HepG2 (cell line): Measurements from ENCODE around the gene MS4A13. TPM values are rescaled to one million over a fixed set of nuclear protein-coding genes. Genes with fewer than 3 reads are reported as not detected.

Experiments used
- ATAC-seq: fragments of 200-7000 bp; cut with Tn5 transposase; 3 replicates; pipeline ENCODE4 v1.9.1; 2020; ENCODE audit warnings: mild to moderate bottlenecking, moderate library complexity
- Bru-seq: library from RNA; stranded (reverse); fragments of 400-500 nt; gene quantifications from one replicate; lab custom pipeline; 2021; lab: Mats Ljungman, UMichigan
- BruChase-seq, 2 experiments: library from RNA; stranded (reverse); fragments of 400-500 nt; gene quantifications; one replicate each; lab custom pipeline; 2021; lab: Mats Ljungman, UMichigan
- BruUV-seq: library from RNA; stranded (reverse); fragments of 400-500 nt; replicated peaks from 2 replicates; lab custom pipeline; 2021; lab: Mats Ljungman, UMichigan
- CTCF ChIA-PET: fragments of 300-600 bp; formaldehyde crosslinking; extraction: SDS; loops from one replicate; lab custom pipeline; 2021; ENCODE audit warnings: low total read pairs, inconsistent platforms, low intra/inter-chr PET ratio; lab: Yijun Ruan, JAX
- POLR2A ChIA-PET: fragments of 350-600 bp; sonication (Branson Sonifier 250); formaldehyde crosslinking; loops from one replicate; lab custom pipeline; 2020; ENCODE audit warnings: antibody characterized with exemption, inconsistent platforms; lab: Yijun Ruan, JAX
- DNase-seq: peaks from one replicate; pipeline ENCODE4 v3.0.0-alpha.2; 2015; ENCODE audit warnings: low spot score
- FAIRE-seq: peaks from 3 replicates; lab custom pipeline; 2011; peaks lifted over from hg19 to GRCh38; lab: Jason Lieb, UNC
- H2AFZ ChIP-seq: one replicate; pipeline ENCODE4 v1.6.1; 2011; ENCODE audit warnings: low read length, inconsistent platforms
- H3K27ac ChIP-seq: fragments of 300-600 bp; 3 replicates; pipeline ENCODE4 v1.8.0; 2011; ENCODE audit warnings: mixed run types, mild to moderate bottlenecking, mixed read lengths, low read length, inconsistent platforms; ENCODE audit not compliant: insufficient read depth; ENCODE audit errors: extremely low read length
- H3K27me3 ChIP-seq, 2 experiments: fragments of 200-600 bp in 1 of 2; 2 replicates in 1 of 2; 3 replicates in 1 of 2; pipeline versions ENCODE4 v1.6.0 to v1.8.0; 2011; ENCODE audit warnings: low read length in 2 of 2, mild to moderate bottlenecking in 2 of 2, moderate library complexity in 2 of 2, inconsistent platforms in 1 of 2; ENCODE audit not compliant: insufficient read depth in 2 of 2, control insufficient read depth in 1 of 2
- H3K36me3 ChIP-seq, 2 experiments: fragments of 200-600 bp in 1 of 2; replicated peaks in 1 of 2; 2 replicates in 1 of 2; 3 replicates in 1 of 2; pipeline versions ENCODE4 v1.5.1 to v1.8.0; 2011; ENCODE audit warnings: low read length in 2 of 2, inconsistent platforms in 1 of 2; ENCODE audit not compliant: insufficient read depth in 2 of 2, control insufficient read depth in 1 of 2
- H3K4me1 ChIP-seq: 2 replicates; pipeline ENCODE4 v1.5.1; 2012; ENCODE audit warnings: low read length, inconsistent platforms; ENCODE audit not compliant: insufficient read depth
- H3K4me2 ChIP-seq: 2 replicates; pipeline ENCODE4 v1.6.0; 2011; ENCODE audit warnings: low read depth, low read length, inconsistent platforms
- H3K4me3 ChIP-seq, 3 experiments: fragments of 200-600 bp in 1 of 3; sonication (generic), shearing (Covaris generic) in 1 of 3; replicated peaks in 1 of 3; 2 replicates each; pipeline ENCODE4 v1.5.1; 2011 to 2016; ENCODE audit warnings: low read length in 3 of 3, inconsistent platforms in 2 of 3, low read depth in 2 of 3, mild to moderate bottlenecking in 2 of 3, control low read depth in 1 of 3, mixed read lengths in 1 of 3; ENCODE audit not compliant: insufficient read depth in 1 of 3
- H3K79me2 ChIP-seq: one replicate; pipeline ENCODE4 v1.6.1; 2011; ENCODE audit warnings: low read length, inconsistent platforms; ENCODE audit not compliant: insufficient read depth
- H3K9ac ChIP-seq: 2 replicates; pipeline ENCODE4 v1.6.0; 2011; ENCODE audit warnings: mild to moderate bottlenecking, low read depth, low read length, inconsistent platforms; ENCODE audit not compliant: insufficient read depth
- H3K9me3 ChIP-seq: 2 replicates; pipeline ENCODE4 v1.5.1; 2012; ENCODE audit warnings: mild to moderate bottlenecking, low read length
- H4K20me1 ChIP-seq: 2 replicates; pipeline ENCODE4 v1.6.0; 2011; ENCODE audit warnings: inconsistent platforms, mild to moderate bottlenecking, low read length, moderate library complexity; ENCODE audit not compliant: insufficient read depth
- CREB1 ChIP-seq, 2 experiments: fragments of 450-650 bp in 1 of 2; IDR thresholded peaks; 2 replicates each; pipeline ENCODE4 v1.6.1; 2016 to 2017; ENCODE audit warnings: control low read depth in 1 of 2, mild to moderate bottlenecking in 1 of 2, missing compliant biosample characterization in 1 of 2, missing genetic modification characterization in 1 of 2
- KDM4B ChIP-seq: sonication (generic); formaldehyde crosslinking; IDR thresholded peaks from 2 replicates; pipeline ENCODE4 v1.4.0; 2020; ENCODE audit warnings: missing genetic modification reagents
- SYNCRIP ChIP-seq: fragments of 200-400 bp; formaldehyde crosslinking; IDR thresholded peaks from 2 replicates; pipeline ENCODE4 v1.6.1; 2018; ENCODE audit warnings: mild to moderate bottlenecking, low read depth, low read length; ENCODE audit not compliant: insufficient read depth
- TCF7L2 ChIP-seq: IDR thresholded peaks from 2 replicates; pipeline ENCODE4 v1.6.1; 2011; ENCODE audit warnings: mild to moderate bottlenecking, low read depth, low read length, moderate library complexity
- ZNF484 ChIP-seq: sonication (generic); formaldehyde crosslinking; IDR thresholded peaks from 2 replicates; pipeline ENCODE4 v1.5.1; 2020; ENCODE audit warnings: mild to moderate bottlenecking, low read depth, missing genetic modification reagents, borderline replicate concordance
- ZNF607 ChIP-seq: sonication (generic); formaldehyde crosslinking; IDR thresholded peaks from 2 replicates; pipeline ENCODE4 v1.5.1; 2020; ENCODE audit warnings: missing genetic modification reagents, mild to moderate bottlenecking, borderline replicate concordance
- ZNF75D ChIP-seq: sonication (generic); formaldehyde crosslinking; IDR thresholded peaks from 2 replicates; pipeline ENCODE4 v1.8.1; 2023; ENCODE audit warnings: missing genetic modification reagents, mild to moderate bottlenecking, borderline replicate concordance
- WGBS: methylation state at CpG from one replicate; pipeline ENCODE4 v1.1.6; 2017; ENCODE audit warnings: low lambda C conversion rate; 5-methylcytosine and 5-hydroxymethylcytosine counted together
- in situ Hi-C: cut with HindIII; loops from 2 replicates; pipeline ENCODE4 v1.10.0; 2017; ENCODE audit warnings: low pct_unique_long_range_greater_than_20kb; ENCODE audit not compliant: extremely low pct_ligation_motif_present
- intact Hi-C: fragments of 100-400 bp; cut with micrococcal nuclease; formaldehyde crosslinking; loops from one replicate; pipeline ENCODE4 v1.10.0; 2022; ENCODE audit not compliant: unreplicated experiment
- long read RNA-seq, 2 experiments: library from RNA in 1 of 2; library from polyadenylated mRNA in 1 of 2; stranded (forward) in 1 of 2; unstranded in 1 of 2; transcript quantifications; one replicate each; pipeline ENCODE4 v2.0.0, GENCODE V29; 2019 to 2022
- polyA minus RNA-seq, 3 experiments: library from RNA; depleted of rRNA, polyadenylated mRNA; stranded (reverse); fragments of >200 nt; gene quantifications; 2 replicates each; pipeline ENCODE4 v1.2.3, GENCODE V29; 2011; ENCODE audit warnings: low replicate concordance in 1 of 3
- polyA plus RNA-seq, 8 experiments: library from polyadenylated mRNA; depleted of rRNA in 3 of 8; stranded (reverse) in 7 of 8; unstranded in 1 of 8; fragments of >200 nt; fragmentation: Illumina TruSeq in 4 of 8; extraction: Trizol in 4 of 8; gene quantifications; 2 replicates each; pipeline versions ENCODE4 v1.2.1 to v1.2.3, GENCODE V29; 2011 to 2016; ENCODE audit warnings: low read depth in 4 of 8, missing spikeins in 1 of 8, mixed read lengths in 1 of 8; ENCODE audit not compliant: insufficient read depth in 1 of 8
- total RNA-seq, 5 experiments: library from RNA; depleted of rRNA; stranded (reverse); fragments of >200 nt; fragmentation: Illumina TruSeq; extraction: Trizol; gene quantifications; 2 replicates each; pipeline ENCODE4 v1.2.3, GENCODE V29; 2016; ENCODE audit warnings: low read depth in 1 of 5
- TF ChIP-seq, protein P1 (sequence below): sonication (generic); formaldehyde crosslinking; IDR thresholded peaks from 2 replicates; pipeline ENCODE4 v1.9.0; 2021; ENCODE audit warnings: missing genetic modification reagents, mild to moderate bottlenecking, borderline replicate concordance

Gene MS4A13, protein sequence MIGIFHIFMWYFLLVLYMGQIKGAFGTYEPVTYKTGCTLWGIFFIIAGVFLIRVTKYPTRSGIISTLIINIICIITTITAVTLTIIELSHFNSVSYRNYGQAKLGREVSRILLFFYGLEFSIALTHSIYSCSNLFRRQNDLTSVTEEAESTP
- total RNA-seq (2016; rRNA removed; fragmentation: Illumina TruSeq; extraction: Trizol) (not detected in 2 replicates), polyA plus RNA-seq (2011; rRNA removed) (not detected in 2 replicates), polyA minus RNA-seq (2011; rRNA and poly(A)+ RNA removed; ENCODE audit: low replicate concordance) (not detected in 2 replicates), Bru-seq, nascent RNA (percentile 4 among the genes with signal in this experiment), BruChase-seq, experiment 1, labeled RNA remaining after a 6-hour chase (not detected), BruChase-seq, experiment 2, labeled RNA remaining after a 2-hour chase (not detected)
- total RNA-seq (2016; cell fraction: cytosol; rRNA removed; fragmentation: Illumina TruSeq; extraction: Trizol; ENCODE audit: low read depth) = not detected in 2 replicates
- total RNA-seq (2016; cell fraction: insoluble cytoplasmic fraction; rRNA removed; fragmentation: Illumina TruSeq; extraction: Trizol) = not detected in 2 replicates
- total RNA-seq (2016; cell fraction: membrane; rRNA removed; fragmentation: Illumina TruSeq; extraction: Trizol) = not detected in 2 replicates
- not detected in 2 replicates for total RNA-seq (2016; cell fraction: nucleus; rRNA removed; fragmentation: Illumina TruSeq; extraction: Trizol)
- not detected in 2 replicates for polyA plus RNA-seq (2011; cell fraction: cytosol; rRNA removed)
- polyA plus RNA-seq (2011; cell fraction: nucleus; rRNA removed) = not detected in 2 replicates
- polyA plus RNA-seq (2012) = not detected in 2 replicates
- not detected in 2 replicates for polyA plus RNA-seq (2016; cell fraction: cytosol; fragmentation: Illumina TruSeq; extraction: Trizol; ENCODE audit: low read depth)
- polyA plus RNA-seq (2016; cell fraction: insoluble cytoplasmic fraction; fragmentation: Illumina TruSeq; extraction: Trizol; ENCODE audit: low read depth) = not detected in 2 replicates
- polyA plus RNA-seq (2016; cell fraction: membrane; fragmentation: Illumina TruSeq; extraction: Trizol; ENCODE audit: low read depth) = not detected in 2 replicates
- polyA plus RNA-seq (2016; cell fraction: nucleus; fragmentation: Illumina TruSeq; extraction: Trizol; ENCODE audit: insufficient read depth, low read depth) = not detected in 2 replicates
- polyA minus RNA-seq (2011; cell fraction: cytosol; rRNA and poly(A)+ RNA removed) = not detected in 2 replicates
- polyA minus RNA-seq (2011; cell fraction: nucleus; rRNA and poly(A)+ RNA removed) = not detected in 2 replicates
- long read RNA-seq, experiment 1 = 0 reads
- long read RNA-seq, experiment 2 = 0 reads

DNA sequence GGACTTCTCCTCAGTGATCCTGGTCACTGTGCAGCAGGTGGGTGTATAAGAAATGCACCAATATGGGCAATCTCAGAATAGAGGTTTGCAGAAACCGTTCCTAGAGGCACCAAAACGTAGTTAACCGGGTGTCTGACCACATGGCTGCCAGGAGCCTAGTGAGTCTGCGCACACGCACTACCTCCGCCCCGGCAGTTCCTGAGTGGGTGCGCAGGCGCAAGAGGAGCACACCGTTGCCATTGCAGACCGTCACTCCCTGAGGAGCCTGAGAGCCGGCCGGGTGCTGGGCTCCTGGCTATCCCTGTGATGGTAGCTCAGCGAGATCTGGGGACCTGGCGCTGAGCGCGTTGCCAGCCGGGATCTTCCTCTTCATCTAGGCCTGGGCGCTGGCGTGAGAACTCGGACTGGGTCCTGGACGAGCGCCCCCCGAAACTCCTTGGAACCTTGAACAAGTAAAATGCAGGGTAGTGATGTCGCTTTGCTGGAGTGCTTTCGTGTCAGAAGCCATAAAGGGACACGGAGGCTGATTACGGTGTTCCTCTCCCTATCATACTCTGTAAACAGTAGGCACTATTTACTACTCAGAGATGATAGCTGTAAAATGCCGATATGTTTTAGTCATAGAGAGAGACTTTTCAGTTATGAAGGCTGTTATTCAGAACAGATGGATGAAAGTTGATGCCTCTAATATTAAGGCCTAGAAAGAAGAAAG is at the start of gene MS4A13:
MS4A13 (plus strand) TSS at position 249 of the 712 bp plus-strand sequence. CDS start 2,692 bp downstream, outside the sequence.
- H3K27me3 ChIP-seq = no peaks in the 10 kb centered on the region; a peak in 2 of 5 replicates
- H3K4me2 ChIP-seq = no peak within 1 kb of the TSS
- no peak for FAIRE-seq
- no peak within 1 kb of the TSS for H2AFZ ChIP-seq
- intact Hi-C loops = no loop called here
- BruUV-seq = no TSS peak
- no peaks in the 10 kb centered on the region for H3K36me3 ChIP-seq
- no peaks in the 10 kb centered on the region for H3K9me3 ChIP-seq
- H4K20me1 ChIP-seq = no peaks in the 10 kb centered on the region
- POLR2A ChIA-PET = no interaction called here
- CTCF ChIA-PET = no interaction called here
- H3K27ac ChIP-seq = no peak within 1 kb of the TSS
- ATAC-seq = no peak
- no peaks in the 10 kb centered on the region for H3K4me1 ChIP-seq
- H3K4me3 ChIP-seq = no peak within 1 kb of the TSS
- in situ Hi-C loops = no loop called here
- 50% methylated on average over 29 of the region's 29 CpGs for WGBS
- no peak within 1 kb of the TSS for H3K9ac ChIP-seq
- no peak for TF ChIP-seq TCF7L2
- no peak for TF ChIP-seq ZNF75D
- no peak for TF ChIP-seq KDM4B (CRISPR knock-in tag)
- no peak for TF ChIP-seq ZNF607 (CRISPR knock-in tag)
- TF ChIP-seq SYNCRIP = no peak
- TF ChIP-seq ZNF484 = no peak
- TF ChIP-seq, protein P1, sequence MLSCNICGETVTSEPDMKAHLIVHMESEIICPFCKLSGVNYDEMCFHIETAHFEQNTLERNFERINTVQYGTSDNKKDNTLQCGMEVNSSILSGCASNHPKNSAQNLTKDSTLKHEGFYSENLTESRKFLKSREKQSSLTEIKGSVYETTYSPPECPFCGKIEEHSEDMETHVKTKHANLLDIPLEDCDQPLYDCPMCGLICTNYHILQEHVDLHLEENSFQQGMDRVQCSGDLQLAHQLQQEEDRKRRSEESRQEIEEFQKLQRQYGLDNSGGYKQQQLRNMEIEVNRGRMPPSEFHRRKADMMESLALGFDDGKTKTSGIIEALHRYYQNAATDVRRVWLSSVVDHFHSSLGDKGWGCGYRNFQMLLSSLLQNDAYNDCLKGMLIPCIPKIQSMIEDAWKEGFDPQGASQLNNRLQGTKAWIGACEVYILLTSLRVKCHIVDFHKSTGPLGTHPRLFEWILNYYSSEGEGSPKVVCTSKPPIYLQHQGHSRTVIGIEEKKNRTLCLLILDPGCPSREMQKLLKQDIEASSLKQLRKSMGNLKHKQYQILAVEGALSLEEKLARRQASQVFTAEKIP (CRISPR knock-in tag) = no peak
- no peak for TF ChIP-seq CREB1 (IDR thresholded peaks at IDR 0.05)
- TF ChIP-seq CREB1 (CRISPR knock-in tag; IDR thresholded peaks at IDR 0.05) = no peak
- no peaks in the 10 kb centered on the region for H3K79me2 ChIP-seq
- no peak for DNase-seq
